ENCODE measurements around the gene ELL.

Gene ELL

GRCh38 chr19:18489627-18490184 lies 32.2 kb downstream of the ELL start:
- no peak for DNase-seq
- TF ChIP-seq CTCF (IDR thresholded peaks at IDR 0.05) = no peak
- Mint-ChIP-seq H3K27me3 (ENCODE audit: low read depth, poor library complexity) (peaks cover 6% of the 10 kb centered on the region), H3K4me3 (no peak overlapping the region), H3K27ac (peak overlapping the region; percentile 32), H3K4me1 (peaks cover 71% of the 10 kb centered on the region), H3K9me3 (no peaks in the 10 kb centered on the region), H3K36me3 (ENCODE audit: low read depth) (no peaks in the 10 kb centered on the region)

GRCh38 chr19:18488838-18489626 lies 32.8 kb downstream of the ELL start:
- H3K4me1 Mint-ChIP-seq = peaks cover 67% of the 10 kb centered on the region
- H3K36me3 Mint-ChIP-seq (ENCODE audit: low read depth) = no peaks in the 10 kb centered on the region
- H3K9me3 Mint-ChIP-seq = no peaks in the 10 kb centered on the region
- H3K27me3 Mint-ChIP-seq (ENCODE audit: low read depth, poor library complexity) = peaks cover 6% of the 10 kb centered on the region
- peak; percentile 70 for DNase-seq
- no peak overlapping the region for H3K4me3 Mint-ChIP-seq
- peak; percentile 49 for TF ChIP-seq CTCF (IDR thresholded peaks at IDR 0.05)
- H3K27ac Mint-ChIP-seq = peak overlapping the region; percentile 32

- peaks cover 9% of the 10 kb centered on the region for H3K27me3 Mint-ChIP-seq (ENCODE audit: low read depth, poor library complexity)
- no peak for DNase-seq
- H3K4me1 Mint-ChIP-seq = peaks cover 68% of the 10 kb centered on the region
- no peaks in the 10 kb centered on the region for H3K36me3 Mint-ChIP-seq (ENCODE audit: low read depth)
- H3K27ac Mint-ChIP-seq = no peak overlapping the region
- no peak for TF ChIP-seq CTCF (IDR thresholded peaks at IDR 0.05)
- H3K4me3 Mint-ChIP-seq = no peak overlapping the region
- H3K9me3 Mint-ChIP-seq = no peaks in the 10 kb centered on the region
Measured at GRCh38 chr19:18488403-18488723, 33.5 kb downstream of the ELL start.

- TF ChIP-seq CTCF (IDR thresholded peaks at IDR 0.05) = no peak
- Mint-ChIP-seq H3K4me1 (peaks cover 74% of the 10 kb centered on the region), H3K9me3 (peaks cover under 1% of the 10 kb centered on the region), H3K27me3 (ENCODE audit: low read depth, poor library complexity) (peaks cover 9% of the 10 kb centered on the region), H3K4me3 (no peak overlapping the region), H3K36me3 (ENCODE audit: low read depth) (no peaks in the 10 kb centered on the region), H3K27ac (no peak overlapping the region)
- DNase-seq = no peak
Measured at GRCh38 chr19:18487576-18488402, 34.1 kb downstream of the ELL start.

GRCh38 chr19:18486746-18487145 lies 35.1 kb downstream of the ELL start:
- peaks cover 9% of the 10 kb centered on the region for H3K27me3 Mint-ChIP-seq (ENCODE audit: low read depth, poor library complexity)
- no peak for TF ChIP-seq CTCF (IDR thresholded peaks at IDR 0.05)
- H3K4me3 Mint-ChIP-seq = peak overlapping the region; percentile 56
- no peaks in the 10 kb centered on the region for H3K36me3 Mint-ChIP-seq (ENCODE audit: low read depth)
- peaks cover 70% of the 10 kb centered on the region for H3K4me1 Mint-ChIP-seq
- DNase-seq = no peak
- H3K27ac Mint-ChIP-seq = no peak overlapping the region
- peaks cover 5% of the 10 kb centered on the region for H3K9me3 Mint-ChIP-seq
